ENCODE measurements around the gene CAMK2D. TPM values are rescaled to one million over a fixed set of nuclear protein-coding genes. Genes with fewer than 3 reads are reported as not detected.

CAMK2D gene
- polyA plus RNA-seq, 4 donors, result 60.0 to 89.9 (median 76.3) TPM

DNA sequence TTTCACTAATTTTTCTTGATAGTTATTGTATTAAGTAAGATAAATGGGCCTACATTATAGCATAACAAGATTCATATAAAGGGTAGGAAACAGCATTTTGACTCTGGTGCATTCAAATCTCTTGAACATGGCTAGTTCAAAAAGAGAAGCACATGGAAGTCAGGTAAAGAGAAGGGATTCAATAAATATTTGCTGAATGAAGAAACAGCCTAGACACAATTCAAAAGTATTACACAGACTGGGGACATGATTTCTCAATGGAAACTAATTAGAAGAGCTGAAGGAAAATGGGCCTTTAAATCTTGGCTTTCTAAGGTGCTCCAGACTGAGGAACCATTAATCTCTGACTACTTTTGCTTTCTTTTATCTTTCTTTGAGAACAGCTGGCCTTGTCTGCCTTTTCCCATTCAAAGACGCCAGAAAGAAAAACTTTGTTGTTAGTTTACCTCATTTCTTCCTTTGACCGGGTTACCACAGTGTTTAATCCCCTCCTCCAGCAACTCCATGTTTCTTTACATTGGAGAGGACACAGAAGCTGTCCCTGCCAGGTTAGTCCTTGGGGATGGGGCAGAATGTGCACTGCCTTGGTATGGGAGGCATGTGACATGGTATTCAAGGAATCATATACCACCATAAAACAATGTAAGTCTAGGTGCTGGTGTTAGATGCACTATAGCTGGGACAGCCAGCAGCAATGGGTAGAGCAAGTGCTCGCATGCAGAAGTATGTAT is 264.2 kb downstream of the CAMK2D start:
- DNase-seq (ENCODE audit: low read depth in 4 of 4, low spot score in 3 of 4), result no peak

DNA sequence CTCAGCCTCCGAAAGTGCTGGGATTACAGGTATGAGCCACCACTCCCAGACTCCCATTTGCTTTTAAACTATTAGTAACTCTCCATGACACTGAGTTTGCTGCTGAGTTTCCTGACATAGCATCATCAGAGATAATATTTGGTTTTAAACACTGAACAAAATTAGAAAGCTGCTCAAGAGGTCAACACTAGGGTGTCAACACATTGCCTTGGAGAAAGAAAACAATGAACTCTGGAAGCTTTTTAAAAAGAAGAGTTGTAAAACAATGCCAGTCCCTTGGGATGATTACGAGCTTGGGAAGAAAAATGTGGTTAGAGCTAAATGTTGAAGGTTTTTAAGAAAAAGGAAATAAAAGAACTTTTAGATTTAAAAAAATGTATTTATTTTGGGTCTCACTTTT is 264.8 kb downstream of the CAMK2D start:
- DNase-seq (ENCODE audit: low read depth in 4 of 4, low spot score in 3 of 4), result no peak

DNA sequence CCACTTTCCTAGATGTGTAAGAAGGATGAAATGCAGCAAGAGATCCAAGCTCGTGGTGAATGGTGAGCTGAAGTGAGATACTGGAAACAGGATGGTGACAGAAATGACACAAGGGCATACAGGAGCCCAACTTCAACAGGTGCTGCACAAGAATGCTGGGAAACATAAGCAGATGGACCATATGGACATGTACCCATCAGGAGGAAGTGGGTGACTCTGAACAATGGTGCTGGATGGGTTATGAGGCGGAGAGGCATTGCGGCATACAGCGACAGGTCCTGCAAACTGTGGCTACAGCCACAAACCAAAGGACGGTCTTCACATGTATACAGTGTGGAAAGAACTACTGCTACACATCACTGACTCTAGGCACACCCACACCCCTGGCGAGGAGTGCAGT is 265.7 kb downstream of the CAMK2D start:
- no peak for DNase-seq (ENCODE audit: low read depth in 4 of 4, low spot score in 3 of 4)

DNA sequence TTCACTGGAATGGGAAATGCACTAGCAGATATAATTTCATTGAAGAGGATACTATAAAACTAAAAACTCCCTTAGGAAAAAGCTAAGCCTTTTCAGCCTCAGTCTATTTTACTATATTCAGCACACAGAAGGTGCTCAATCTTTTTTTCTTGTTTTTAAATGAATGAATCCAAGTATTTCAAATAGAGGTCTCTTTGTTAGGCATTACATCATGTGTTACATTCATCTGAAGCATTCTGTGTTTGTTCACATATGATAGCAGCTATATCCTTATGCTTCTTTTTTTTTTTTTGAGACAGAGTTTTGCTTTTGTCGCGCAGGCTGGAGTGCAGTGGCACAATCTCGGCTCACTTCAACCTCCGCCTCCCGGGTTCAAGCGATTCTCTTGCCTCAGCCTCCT is 278.4 kb downstream of the CAMK2D start:
- DNase-seq (ENCODE audit: low read depth in 4 of 4, low spot score in 3 of 4), result no peak

DNA sequence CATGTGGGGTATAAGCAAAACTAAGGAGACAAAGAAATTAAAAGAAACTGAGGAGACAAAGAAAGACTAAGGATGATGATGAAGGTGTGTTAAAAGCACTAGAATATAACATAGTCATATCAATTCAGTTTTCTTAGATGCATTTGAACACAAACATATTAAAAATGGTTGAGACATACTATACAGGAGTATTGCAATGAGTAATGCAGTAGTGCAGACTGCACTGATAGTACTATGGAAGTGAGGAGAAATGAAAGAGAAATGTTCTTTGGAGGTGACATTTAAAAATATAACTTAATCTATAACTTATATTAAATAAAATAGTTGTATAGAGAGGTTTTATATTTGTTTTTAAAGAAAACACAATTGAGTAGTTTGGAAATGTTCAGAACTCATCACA is 279.2 kb downstream of the CAMK2D start:
- no peak for DNase-seq (ENCODE audit: low read depth in 4 of 4, low spot score in 3 of 4)

DNA sequence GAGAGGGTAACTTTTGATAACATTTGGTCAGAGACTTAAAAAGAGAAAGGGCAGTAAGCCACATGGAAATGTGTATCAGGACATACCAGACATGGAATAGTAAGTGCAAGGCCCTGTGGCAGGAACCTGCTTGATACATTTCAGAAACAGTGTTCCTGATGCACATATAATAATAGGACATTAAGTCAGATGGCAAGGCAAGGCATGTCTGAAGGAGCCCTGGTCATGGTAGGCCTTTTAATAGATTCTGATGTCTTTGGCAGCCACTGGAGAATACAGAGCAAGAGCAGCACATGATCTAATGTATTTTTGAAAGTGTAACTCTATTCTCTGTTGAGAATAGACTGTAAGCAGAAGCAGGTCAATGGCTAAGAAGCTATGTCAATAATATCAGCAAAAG is 279.7 kb downstream of the CAMK2D start:
- DNase-seq (ENCODE audit: low read depth in 4 of 4, low spot score in 3 of 4), result no peak

GRCh38 chr4:113480109-113480508 is 281.4 kb downstream of the CAMK2D start:
- DNase-seq (ENCODE audit: low read depth in 4 of 4, low spot score in 3 of 4), result no peak

DNA sequence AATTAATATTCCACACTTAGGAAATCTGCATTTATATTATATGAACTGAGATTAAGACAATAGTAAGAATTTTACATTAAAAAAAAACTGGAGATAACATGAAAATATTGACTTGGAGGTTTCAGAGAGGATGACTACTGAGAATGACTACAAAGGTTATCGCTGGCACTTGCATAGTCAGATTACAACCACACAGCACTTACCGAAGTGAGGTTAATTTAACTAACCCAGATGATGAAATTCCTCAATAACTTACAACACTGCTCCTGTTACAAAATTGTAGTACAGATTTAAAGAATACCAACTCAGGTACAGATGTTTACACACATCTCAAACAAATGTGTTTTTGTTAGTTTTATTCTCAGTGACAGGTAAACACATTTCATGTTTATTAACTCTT is 283.5 kb downstream of the CAMK2D start:
- DNase-seq (ENCODE audit: low read depth in 4 of 4, low spot score in 3 of 4), result no peak

DNA sequence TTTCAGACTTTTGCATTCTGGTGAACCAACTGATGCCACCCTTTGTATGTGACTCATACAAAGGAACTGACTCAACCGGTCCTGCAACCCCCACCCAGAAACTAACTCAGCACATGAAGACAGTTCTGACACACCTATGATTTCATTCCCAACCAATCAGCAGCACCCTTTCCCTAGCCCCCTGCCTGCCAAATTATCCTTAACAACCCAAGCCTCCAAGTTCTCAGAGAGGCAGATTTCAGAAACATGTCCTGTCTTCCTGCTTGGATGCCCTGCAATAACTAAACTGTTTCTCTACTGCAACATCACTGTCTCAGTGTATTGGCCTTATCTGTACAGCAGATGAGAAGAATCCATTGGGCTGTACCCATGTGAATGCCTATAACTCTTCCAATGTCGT is 284.7 kb downstream of the CAMK2D start:
- no peak for DNase-seq (ENCODE audit: low read depth in 4 of 4, low spot score in 3 of 4)

GRCh38 chr4:113474017-113474416 is 287.5 kb downstream of the CAMK2D start:
- no peak for DNase-seq (ENCODE audit: low read depth in 4 of 4, low spot score in 3 of 4)

DNA sequence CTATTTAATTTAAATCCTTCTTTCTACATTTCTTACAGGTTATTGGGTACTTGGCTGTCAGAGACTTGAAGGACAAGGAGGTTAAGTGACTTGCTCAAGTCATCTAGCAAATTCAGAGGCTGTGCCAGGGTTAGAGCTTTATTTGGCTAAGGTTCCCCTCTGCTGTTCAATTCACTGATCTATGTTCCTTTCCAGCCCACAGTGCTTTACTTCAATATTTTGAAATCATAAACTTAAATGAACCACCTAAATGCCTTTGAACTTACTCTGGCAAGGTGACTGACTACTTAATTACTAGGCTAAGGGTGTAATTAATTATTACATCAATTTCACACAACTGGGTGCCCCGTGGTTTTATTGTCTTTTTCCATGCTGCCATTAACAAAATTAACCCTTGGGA is 288.7 kb downstream of the CAMK2D start:
- DNase-seq (ENCODE audit: low read depth in 4 of 4, low spot score in 3 of 4), result no peak

- DNase-seq (ENCODE audit: low read depth in 4 of 4, low spot score in 3 of 4), result no peak
These were observed 290.2 kb downstream of the CAMK2D start for GRCh38 chr4:113471146-113471860.

DNA sequence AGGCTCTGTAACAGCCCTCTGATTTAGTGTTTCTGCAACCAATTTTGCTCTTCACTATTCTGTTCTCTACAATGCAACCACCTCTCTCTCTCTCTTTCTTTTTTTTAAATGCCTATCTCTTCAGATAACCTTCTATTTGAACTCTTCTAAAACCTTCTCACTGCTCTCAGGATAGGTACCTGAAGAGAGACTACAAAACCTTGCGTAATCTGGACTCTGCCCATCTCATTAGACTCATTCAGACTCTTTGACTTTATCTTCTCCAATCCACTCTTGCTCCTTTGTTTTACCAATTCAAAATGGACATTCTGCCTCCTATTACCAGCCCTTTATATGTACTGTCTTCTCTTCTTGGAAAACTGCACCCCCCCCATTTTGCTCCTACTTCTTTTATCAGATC is 291.6 kb downstream of the CAMK2D start:
- DNase-seq (ENCODE audit: low read depth in 4 of 4, low spot score in 3 of 4), result no peak

GRCh38 chr4:113469023-113469390 is 292.5 kb downstream of the CAMK2D start:
- DNase-seq (ENCODE audit: low read depth in 4 of 4, low spot score in 3 of 4), result no peak

GRCh38 chr4:113468165-113469022 is 293.1 kb downstream of the CAMK2D start:
- no peak for DNase-seq (ENCODE audit: low read depth in 4 of 4, low spot score in 3 of 4)

DNA sequence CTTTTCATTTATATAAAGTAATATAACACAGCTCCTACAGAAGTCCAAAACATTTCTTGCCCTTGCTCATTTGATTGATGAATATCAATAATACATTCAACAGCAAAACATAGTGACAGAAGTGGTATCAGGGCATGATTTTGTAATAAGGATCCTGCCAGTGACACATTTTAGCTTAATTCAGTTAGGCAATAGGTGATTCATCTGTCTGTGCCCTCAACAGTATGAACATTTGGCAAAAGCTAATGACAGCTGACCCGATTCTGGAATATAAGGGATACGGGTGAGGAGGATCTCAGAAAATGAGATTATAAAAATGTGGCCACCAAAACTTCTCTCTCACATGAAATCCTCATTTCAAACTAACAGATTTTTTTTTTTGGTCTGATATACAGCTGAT is 294.0 kb downstream of the CAMK2D start:
- no peak for DNase-seq (ENCODE audit: low read depth in 4 of 4, low spot score in 3 of 4)

DNA sequence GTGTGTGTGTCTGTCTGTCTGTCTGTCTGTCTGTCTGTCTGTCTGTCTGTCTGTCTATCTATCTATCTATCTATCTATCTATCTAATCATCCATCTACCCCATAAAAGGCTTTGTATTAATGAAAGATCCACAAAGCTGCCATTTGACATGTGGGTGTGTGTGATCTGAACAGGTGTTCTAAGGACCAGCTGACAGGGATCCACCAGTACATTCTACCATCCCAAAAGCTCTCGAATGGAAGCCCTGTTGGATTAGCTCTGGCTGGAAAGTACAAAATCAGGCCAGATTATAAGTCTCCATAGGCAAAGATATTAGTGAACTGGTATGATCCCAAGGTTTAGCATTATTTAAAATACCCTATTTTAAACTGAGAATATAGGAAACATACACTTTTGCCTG is 299.3 kb downstream of the CAMK2D start:
- no peak for DNase-seq (ENCODE audit: low read depth in 4 of 4, low spot score in 3 of 4)

GRCh38 chr4:113461281-113461680 is 300.3 kb downstream of the CAMK2D start:
- DNase-seq (ENCODE audit: low read depth in 4 of 4, low spot score in 3 of 4), result no peak

GRCh38 chr4:113457886-113458285 is 303.7 kb downstream of the CAMK2D start:
- no peak for DNase-seq (ENCODE audit: low read depth in 4 of 4, low spot score in 3 of 4)

- no peak for DNase-seq (ENCODE audit: low read depth in 4 of 4, low spot score in 3 of 4)
These were observed 304.4 kb downstream of the CAMK2D start for GRCh38 chr4:113457121-113457520.

- no peak for DNase-seq (ENCODE audit: low read depth in 4 of 4, low spot score in 3 of 4)
These were observed 306.5 kb downstream of the CAMK2D start for GRCh38 chr4:113455061-113455460.
